ACHN (cell line): ENCODE data around the gene PUM1.
"Not testable (repeated sequence)": the region's sequence is repeated elsewhere in the genome, so short reads cannot be mapped to it uniquely, and the experiment has no call there.

Experiments
- DNase-seq: peaks from one replicate; pipeline ENCODE4 v3.0.0-alpha.2; 2015
- in situ Hi-C: cut with HindIII; loops from 2 replicates; pipeline ENCODE4 v1.10.0; 2017; ENCODE audit warnings: low sequenced_read_pairs, low pct_ligation_motif_present, low pct_unique_long_range_greater_than_20kb

PUM1 gene

DNA sequence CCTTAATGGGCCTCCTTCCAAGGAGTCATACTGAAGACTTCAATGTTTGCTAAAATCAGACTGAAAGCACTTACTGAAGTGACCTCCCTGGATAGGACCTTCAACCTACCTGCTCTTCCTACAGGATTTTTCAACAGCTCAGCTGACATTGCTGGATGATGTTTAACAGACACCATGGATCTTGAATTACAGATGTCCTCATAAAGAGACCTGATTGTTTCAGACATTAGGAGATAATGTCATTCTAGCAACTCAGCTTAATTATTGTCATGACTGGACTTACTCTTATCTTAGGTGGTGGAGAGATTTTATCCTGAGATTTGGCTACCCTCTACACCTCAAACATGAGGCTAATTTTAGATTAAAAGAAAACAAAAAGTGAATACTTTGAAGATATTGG is 83.1 kb downstream of the PUM1 start:
- in situ Hi-C loops, result no loop called here
- DNase-seq, result no peak

DNA sequence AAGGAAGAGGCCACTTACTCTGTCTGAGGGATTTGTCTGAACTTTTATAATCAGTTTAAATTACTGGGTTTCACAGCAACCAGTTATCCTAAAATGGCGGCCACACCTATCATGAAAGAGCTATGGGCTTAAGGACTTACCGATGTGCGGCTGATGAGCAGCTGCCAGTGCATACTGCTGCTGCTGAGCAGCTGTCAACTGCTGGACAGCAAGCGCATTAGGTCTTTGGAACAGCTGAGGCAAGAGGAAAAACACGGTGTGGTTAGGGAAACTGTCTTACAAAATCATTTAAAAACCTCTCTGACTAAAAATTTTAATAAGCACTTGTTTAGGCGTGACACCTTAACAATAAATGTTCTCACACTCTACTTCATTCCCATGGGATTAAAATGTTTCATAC is 84.3 kb downstream of the PUM1 start:
- in situ Hi-C loops, result no loop called here
- DNase-seq, result no peak

DNA sequence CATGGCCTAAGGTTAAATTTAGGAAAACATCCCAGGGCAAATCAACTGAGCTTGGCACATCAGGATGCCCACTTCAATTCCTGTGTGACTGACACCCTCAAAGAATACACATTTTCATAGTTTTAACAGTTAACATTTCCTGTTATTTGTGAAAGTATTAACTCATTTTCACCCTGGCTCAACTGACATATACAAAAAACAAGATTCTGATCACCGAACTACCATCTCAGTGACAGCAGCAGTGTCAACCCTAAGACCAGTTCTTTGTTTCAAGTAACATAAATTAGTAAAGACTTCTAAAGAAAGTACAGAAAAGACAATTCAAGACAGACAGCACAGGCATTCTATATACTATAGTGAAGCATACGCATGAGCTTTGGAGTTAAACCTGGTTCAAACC is 88.0 kb downstream of the PUM1 start:
- in situ Hi-C loops, result no loop called here
- no peak for DNase-seq

DNA sequence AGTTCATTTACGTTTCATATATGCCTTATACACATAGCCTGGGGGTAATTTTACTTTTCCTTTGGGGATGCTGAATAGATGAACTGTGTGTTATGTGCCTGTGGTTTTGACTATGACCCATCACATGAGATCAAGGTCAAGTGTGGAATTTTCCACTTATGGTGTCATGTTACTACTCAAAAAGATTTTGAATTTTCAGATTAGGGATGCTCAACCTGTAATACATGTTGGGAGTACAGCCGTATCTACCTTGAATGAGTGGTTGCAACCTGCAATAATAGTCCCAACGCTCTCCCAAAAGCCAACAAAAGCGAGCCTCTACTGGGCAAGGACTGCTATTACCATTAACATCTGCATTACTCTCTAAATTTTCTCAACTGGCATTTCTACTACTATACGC is 88.4 kb downstream of the PUM1 start:
- DNase-seq, result peak; percentile 11
- in situ Hi-C loops, result no loop called here

DNA sequence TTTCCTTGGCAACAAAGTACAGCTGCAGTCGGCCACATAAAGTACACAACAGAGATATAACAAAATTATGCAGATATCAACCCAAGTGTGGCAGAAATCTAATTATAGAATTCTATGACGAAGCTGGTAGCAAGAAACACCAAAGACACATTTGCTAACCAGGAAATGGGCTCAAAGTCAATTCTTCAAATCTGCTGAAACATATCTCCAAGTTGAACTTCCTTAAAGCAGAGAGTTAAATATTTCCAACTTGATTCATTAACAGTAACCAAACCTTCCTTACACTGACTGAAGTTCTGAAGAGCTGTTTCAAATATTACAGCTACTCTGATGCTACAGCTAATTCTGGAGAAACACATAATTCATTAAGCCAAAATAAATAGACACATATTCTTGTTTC is 89.4 kb downstream of the PUM1 start:
- in situ Hi-C loops, result no loop called here
- peak; percentile 29 for DNase-seq

DNA sequence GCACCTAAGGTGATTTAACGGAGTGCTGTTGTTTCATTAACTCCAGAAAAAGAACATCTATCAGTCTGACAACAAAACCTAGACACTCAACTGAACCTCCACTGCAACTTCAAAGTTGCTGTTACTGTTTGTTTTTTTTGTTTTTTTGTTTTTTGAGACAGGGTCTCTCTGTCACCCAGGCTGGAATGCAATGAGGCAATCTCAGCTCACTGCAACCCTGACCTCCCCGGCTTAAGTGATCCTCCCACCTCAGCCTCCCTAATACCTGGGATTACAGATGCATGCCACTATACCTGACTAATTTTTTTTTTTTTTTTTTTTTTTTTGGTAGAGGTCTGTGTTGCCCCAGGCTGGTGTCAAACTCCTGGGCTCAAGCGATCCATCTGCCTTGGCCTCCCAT is 90.3 kb downstream of the PUM1 start:
- DNase-seq, result no peak
- in situ Hi-C loops, result no loop called here

DNA sequence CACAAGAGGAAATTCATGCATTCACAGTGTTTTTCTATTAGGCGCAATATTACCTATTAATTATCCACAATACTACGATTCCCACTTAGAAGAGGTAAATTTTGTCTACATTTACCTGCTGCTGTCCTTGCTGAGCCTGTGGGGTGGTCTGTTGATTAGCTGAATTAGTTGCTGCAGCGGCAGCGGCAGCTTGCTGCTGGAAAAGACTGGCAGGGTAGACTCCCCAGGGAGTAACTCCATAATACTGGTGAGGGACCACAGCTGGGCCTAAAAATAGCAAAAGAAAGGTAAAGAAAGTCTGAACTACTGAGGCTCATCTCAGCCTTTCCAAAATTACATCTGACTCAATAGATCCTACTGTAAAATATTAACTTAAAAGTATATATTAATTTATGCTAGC is 91.0 kb downstream of the PUM1 start:
- in situ Hi-C loops, result no loop called here
- no peak for DNase-seq

DNA sequence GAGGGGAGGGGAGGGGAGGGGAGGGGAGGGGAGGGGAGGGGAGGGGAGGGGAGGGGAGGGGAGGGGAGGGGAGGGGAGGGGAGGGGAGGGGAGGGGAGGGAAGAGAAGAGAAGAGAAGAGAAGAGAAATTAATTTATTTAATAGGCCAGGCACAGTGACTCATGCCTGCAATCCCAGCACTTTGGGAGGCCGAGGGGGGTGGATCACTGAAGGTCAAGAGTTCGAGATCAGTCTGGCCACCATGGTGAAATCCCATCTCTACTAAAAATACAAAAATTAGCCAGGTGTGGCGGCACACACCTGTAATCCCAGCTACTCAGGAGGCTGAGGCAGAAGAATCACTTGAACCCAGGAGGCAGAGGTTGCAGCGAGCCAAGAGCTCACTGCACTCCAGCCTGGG is 93.2 kb downstream of the PUM1 start:
- DNase-seq, in situ Hi-C loops: not testable (repeated sequence)

DNA sequence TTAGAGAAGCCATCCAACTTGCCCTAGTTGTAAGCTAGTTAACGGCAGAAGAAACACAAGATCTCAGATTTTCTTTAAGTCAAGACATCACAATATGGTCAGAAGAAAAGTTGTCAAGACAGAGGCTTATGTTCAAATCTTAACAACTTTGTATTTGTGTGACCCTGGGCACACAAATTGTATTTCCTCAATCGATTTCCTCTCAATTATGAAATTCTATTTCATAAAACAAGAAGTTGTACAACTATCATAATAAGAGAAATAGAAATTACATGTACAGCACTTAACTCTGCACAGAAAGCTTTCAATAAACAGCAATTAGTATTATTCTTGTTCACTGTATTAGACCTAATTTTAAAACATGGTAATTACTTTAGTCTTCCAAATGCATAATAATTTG is 94.0 kb downstream of the PUM1 start:
- no peak for DNase-seq
- in situ Hi-C loops, result no loop called here

DNA sequence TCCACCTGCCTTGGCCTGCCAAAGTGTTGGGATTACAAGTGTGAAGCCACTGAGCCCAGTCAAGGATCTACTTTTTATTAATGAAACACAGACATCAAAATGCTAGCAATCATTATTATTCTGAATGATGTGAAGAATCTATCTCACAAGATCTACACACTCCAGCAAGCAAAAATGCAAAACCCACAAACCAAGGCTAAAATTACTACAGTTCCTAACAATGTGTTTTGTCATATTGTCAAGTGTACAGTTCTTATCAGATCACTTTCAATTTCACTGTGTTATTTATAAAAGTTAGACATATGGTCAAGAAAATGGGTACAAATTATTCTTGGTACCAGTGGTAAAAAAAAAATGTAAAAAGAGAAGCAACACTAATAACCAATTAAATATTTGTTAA is 95.6 kb downstream of the PUM1 start:
- in situ Hi-C loops, result no loop called here
- DNase-seq, result no peak

DNA sequence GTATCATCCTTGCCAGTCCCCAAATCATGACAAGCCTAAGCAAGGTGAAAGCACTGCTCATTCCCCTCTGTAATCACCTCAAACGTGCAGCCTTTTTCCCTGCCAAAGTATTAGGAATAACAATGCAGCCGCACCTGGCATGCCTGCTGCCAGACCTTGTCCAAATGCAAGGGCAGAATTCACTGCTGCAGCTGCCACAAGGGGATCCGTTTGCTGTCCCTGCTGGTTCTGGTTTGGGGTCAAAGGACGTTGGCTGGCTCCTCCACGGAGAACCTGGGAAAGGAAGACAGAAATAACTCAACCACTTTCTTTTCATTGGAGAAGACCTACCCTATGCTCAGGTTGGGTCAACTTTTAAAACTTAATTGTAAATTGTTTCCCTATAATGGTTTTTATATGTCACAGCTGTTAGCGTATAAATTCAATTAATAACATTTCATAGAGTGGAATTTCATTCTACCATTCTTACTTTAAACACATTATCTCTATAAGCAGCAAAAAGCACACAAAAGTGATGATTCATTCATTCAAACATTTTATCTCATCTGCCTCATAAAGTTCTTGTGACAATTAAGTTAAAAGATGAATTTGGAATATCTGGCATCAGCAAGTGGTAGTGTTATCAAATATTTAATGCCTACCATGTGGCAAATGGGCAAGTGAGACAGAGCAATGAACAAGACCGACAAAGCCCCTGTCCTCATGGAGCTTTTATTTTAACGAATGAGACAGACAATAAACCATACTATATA is 97.1 kb downstream of the PUM1 start:
- DNase-seq, result no peak
- in situ Hi-C loops, result no loop called here

DNA sequence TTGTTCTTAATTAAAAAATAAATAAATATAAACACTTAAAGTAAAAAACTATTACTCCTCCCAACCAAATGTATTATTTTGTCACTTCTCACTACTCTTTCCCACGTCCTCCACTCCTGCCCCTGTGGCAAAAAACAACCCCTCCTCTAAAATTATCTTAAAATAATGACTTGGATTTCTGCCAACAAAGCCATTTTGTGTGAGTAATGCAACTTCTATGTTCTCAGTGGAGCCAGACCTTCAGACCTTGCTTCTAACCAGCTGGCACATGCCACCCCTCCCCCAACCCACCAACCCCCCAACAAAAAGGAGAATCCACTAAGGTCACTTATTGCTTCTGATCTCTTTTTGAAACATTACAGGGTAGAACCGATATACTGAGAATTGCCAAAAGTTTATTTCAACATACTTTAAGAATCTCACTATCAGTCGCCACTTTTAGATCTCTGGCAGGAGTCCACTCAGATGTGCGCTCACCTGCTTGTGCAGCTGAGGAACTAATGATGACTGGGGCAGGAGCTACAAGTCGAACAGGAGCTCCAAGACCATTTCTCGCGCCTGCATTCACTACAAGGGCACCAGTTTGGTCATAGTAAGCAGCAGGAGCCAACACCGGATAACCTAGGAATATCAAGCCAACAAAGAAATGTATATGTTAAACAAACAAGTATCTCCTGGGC is 98.7 kb downstream of the PUM1 start:
- in situ Hi-C loops, result no loop called here
- DNase-seq, result peak; percentile 24

DNA sequence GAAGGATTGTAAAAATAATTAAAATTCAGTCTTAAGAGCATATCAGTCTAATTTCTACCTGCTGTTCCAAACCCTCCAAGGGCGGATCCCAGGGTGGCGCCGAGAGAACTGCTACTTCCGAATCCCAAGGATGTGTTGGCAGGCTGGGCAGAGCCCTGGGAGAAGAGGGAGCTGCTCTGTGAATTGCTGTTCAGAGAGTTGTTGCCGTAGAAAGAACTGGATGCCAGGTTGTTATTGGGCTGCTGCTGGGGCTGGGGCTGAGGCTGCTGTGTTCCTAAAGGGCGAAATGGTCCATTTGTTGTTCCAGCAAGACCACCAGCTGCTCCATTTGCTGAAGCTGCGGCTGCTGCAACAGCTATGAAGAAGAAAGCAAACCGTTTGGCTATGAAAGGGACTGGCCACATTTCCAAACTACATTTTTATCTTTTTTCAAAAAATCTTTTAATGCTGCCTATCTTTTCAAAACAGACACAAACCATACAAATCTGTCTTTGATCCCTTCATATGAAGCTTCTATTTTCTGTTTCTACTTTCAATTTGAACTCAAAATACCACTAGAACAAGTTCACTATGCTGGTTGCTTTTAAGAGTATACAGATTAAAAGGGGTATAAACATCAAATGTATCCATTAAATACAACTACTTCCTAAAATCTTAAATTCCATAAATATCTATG is 99.5 kb downstream of the PUM1 start:
- DNase-seq, result no peak
- in situ Hi-C loops, result no loop called here

DNA sequence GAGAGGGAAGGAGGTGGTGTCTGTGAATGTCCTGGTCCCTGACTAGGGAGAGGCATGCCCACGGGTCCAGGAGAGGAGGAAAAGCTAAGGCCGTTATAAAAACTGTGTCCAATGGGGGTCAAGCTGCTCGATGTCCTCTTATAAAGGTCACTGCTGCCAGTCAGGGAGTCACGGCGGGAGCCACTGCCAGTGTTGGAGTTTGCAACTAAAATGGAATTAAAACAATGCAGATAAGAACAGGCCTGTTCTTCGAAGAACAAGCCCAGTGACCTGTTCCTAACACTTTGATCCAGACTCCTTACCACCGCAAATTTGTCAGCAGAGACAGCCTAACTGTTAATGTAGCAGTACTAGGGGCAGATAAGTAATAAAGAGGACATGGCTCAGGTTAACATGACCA is 100.8 kb downstream of the PUM1 start:
- in situ Hi-C loops, result no loop called here
- no peak for DNase-seq

DNA sequence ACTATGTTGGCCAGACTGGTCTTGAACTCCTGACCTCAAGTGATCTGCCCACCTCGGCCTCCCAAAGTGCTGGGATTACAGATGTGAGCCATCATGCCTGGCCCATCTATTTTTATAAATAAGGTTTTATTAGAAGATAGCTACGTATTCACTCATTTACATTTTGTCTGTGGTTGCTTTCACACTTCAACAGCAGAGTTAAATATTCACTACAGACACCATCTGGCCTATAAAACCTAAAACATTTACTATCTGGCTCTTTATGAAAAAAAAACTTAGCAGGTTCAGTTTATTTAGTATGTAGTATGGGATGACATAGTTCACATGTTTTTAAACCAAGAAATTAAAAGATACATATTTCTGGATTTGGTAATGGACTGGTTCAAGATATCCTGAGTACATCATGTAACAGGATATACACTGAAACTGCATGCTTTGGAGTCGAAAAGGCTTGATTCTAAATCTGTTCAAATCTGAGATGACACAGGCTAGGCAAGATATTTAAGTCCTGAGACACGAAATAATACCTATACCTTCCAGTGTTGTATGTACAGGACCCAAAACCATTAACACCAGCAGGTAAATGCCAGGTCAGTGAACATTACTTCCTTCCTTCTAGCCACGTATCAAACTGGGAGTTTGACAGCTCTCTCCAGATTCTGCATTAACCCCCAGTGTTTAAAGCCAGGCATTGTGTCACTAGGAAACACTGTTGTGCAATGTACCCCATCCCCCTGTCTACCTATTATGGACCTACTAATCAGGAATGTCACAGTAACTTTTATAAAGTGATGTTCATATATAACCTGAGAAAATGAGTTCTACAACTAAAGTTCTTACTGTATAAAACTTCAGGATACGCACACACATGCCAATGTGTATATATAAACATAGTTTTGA is 102.7 kb downstream of the PUM1 start:
- in situ Hi-C loops, result no loop called here
- no peak for DNase-seq

DNA sequence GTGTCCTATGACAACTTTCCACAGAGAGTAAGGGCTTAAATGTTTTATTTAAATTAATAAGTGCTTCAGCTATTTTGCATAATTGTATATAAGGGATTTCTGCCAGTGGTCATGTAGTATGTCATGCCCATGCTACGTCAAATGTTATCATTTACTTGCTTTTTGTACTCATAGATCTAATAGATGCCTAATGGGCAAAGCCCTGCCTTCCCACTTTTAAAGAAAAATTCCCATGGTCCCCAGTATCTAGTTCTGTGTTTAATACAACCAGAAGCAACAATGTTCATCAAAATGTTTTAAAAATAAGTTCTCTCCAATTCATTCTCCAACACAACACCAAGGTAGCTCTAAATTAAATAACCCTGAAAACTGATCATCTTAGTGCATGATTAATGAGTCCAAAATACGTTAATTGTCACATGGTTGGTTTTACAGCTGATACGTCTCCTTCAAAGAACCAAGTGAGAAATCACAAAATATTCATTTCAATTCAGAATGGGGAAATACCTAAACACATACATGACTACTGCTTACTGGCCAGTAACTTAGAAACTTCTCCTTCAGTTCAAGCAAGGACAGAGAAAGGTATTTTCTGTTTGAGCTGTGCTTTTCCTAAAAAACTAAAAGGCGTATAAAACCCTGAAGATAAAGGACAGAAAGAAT is 107.8 kb downstream of the PUM1 start:
- in situ Hi-C loops, result no loop called here
- DNase-seq, result no peak

DNA sequence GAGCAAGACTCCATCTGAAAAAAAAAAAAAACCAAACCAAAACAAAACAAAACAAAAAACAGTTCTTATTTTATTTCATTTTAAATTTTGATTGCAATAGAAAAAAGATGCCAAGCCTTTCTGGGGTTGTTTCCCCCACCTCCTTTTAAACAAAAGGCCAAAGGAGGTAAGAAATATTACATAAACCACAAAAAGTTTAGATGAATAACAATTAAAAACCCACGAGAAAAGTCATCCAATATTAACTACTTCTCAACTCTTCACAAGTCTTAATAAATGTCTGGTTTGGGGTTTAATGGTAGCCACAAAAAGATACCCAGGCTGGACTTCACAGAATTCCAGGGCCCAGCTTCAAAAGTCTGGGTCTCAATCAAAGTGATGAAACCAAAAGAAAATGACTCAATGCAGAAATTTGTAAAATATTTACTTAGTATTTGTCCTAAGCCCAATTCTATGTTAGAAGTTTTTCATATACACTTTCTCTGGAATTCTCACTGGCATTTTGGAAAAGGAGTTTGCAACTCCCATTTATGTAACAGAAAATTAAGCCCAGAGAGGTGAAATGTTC is 110.0 kb downstream of the PUM1 start:
- in situ Hi-C loops, result no loop called here
- no peak for DNase-seq

DNA sequence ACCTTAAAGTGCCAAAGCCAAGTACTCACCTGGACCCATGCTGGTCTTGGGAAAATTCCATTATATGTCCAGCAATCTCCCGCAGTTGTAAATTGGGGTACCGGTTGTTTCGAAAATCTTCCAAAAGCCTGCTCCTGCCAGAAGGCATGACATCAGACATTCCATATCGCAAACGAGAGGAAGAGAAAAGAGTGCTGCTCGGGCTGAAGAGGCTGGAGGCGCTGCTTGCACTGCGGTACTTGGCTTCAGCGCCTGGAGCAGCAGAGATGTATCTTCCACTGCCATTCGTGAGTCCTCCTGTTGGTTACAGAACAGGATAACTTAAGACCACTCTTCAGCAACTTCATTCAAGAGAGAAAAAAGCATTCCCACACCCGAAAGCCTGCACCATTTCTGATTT is 111.8 kb downstream of the PUM1 start:
- in situ Hi-C loops, result no loop called here
- DNase-seq, result no peak
